ENCODE data around the gene DGLUCY.

DNA sequence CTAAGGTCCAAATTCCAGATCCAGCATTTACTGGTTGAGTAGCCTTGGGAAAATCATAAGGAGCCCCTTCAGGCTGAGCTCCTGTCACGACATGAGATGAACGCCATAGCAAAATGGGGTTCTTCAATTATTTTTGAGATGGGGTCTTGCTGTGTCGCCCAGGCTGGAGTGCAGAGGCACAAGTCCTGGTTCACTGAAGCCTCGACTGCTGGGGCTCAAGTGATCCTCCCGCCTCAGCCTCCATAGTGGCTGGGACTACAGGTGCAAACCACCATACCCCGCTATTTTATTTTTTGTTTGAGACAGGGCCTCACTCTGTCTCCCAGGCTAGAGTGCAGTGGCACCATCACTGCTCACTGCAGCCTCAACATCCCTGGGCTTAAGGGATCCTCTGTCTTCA lies 156.3 kb downstream of the DGLUCY start:
- TF ChIP-seq, protein P1, sequence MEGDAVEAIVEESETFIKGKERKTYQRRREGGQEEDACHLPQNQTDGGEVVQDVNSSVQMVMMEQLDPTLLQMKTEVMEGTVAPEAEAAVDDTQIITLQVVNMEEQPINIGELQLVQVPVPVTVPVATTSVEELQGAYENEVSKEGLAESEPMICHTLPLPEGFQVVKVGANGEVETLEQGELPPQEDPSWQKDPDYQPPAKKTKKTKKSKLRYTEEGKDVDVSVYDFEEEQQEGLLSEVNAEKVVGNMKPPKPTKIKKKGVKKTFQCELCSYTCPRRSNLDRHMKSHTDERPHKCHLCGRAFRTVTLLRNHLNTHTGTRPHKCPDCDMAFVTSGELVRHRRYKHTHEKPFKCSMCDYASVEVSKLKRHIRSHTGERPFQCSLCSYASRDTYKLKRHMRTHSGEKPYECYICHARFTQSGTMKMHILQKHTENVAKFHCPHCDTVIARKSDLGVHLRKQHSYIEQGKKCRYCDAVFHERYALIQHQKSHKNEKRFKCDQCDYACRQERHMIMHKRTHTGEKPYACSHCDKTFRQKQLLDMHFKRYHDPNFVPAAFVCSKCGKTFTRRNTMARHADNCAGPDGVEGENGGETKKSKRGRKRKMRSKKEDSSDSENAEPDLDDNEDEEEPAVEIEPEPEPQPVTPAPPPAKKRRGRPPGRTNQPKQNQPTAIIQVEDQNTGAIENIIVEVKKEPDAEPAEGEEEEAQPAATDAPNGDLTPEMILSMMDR (IDR thresholded peaks at IDR 0.05 in 2 of 3, conservative IDR thresholded peaks at IDR 0.05 in 1 of 3; ENCODE audit: borderline replicate concordance in 1 of 3, insufficient read depth in 1 of 3, low read depth in 2 of 3, low read length in 2 of 3): no peak
- no peak for TF ChIP-seq SRF (IDR thresholded peaks at IDR 0.05; ENCODE audit: low read depth)
- TF ChIP-seq POLR2A (IDR thresholded peaks at IDR 0.05; ENCODE audit: borderline replicate concordance, extremely low read depth, insufficient read depth, insufficient read length): no peak
- no peak for TF ChIP-seq ZNF274 (IDR thresholded peaks at IDR 0.05; ENCODE audit: low read depth, low read length)
- no peak for TF ChIP-seq JUND (IDR thresholded peaks at IDR 0.05)
- no peak for TF ChIP-seq POLR2AphosphoS5 (IDR thresholded peaks at IDR 0.05; ENCODE audit: low read depth, low read length)
- TF ChIP-seq EZH2 (IDR thresholded peaks at IDR 0.05): no peak
- TF ChIP-seq, protein P2, sequence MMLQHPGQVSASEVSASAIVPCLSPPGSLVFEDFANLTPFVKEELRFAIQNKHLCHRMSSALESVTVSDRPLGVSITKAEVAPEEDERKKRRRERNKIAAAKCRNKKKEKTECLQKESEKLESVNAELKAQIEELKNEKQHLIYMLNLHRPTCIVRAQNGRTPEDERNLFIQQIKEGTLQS (IDR thresholded peaks at IDR 0.05): no peak
- TF ChIP-seq, protein P3, sequence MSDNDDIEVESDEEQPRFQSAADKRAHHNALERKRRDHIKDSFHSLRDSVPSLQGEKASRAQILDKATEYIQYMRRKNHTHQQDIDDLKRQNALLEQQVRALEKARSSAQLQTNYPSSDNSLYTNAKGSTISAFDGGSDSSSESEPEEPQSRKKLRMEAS (IDR thresholded peaks at IDR 0.05): no peak
- no peak for TF ChIP-seq SP1 (IDR thresholded peaks at IDR 0.05; ENCODE audit: low read depth)
- TF ChIP-seq SIN3A (IDR thresholded peaks at IDR 0.05; ENCODE audit: low read depth): no peak
- TF ChIP-seq YY1 (IDR thresholded peaks at IDR 0.05; ENCODE audit: extremely low read depth, insufficient replicate concordance, low read depth, low read length): no peak
- no peak for TF ChIP-seq CEBPB (IDR thresholded peaks at IDR 0.05; ENCODE audit: low read depth)
